GM21619 (cell line): ENCODE results near the gene CD72.
A peak's percentile ranks its signal among the peaks of the same experiment; 100 is the strongest.
"Not testable (repeated sequence)": the region's sequence is repeated elsewhere in the genome, so short reads cannot be mapped to it uniquely, and the experiment has no call there.

Experiments
- ATAC-seq: cut with Tn5 transposase; IDR thresholded peaks from one replicate; pipeline ENCODE4 v1.9.1; 2021; ENCODE audit not compliant: unreplicated experiment

Gene CD72

GRCh38 chr9:35650341-35651158 is 32.3 kb upstream of the CD72 start, which contains the start of gene SIT1:
Gene SIT1, minus strand, starts transcription at chr9:35650931. Its CDS starts 78 bp downstream, at chr9:35650853.
- ATAC-seq = no peak

- ATAC-seq = no peak
Observed at GRCh38 chr9:35649431-35650340, 31.5 kb upstream of the CD72 start.

GRCh38 chr9:35646533-35647265 is 28.5 kb upstream of the CD72 start:
- peak; percentile 75 for ATAC-seq

GRCh38 chr9:35646153-35646532 is 27.9 kb upstream of the CD72 start:
- ATAC-seq = no peak

- not testable (repeated sequence) for ATAC-seq
Observed at GRCh38 chr9:35645736-35646135, 27.5 kb upstream of the CD72 start.

GRCh38 chr9:35643046-35643445 is 24.8 kb upstream of the CD72 start:
- ATAC-seq = no peak

GRCh38 chr9:35641478-35641877 is 23.3 kb upstream of the CD72 start:
- not testable (repeated sequence) for ATAC-seq

- ATAC-seq = not testable (repeated sequence)
Observed at GRCh38 chr9:35640431-35640830, 22.2 kb upstream of the CD72 start.

- ATAC-seq = no peak
Observed at GRCh38 chr9:35639631-35640030, 21.4 kb upstream of the CD72 start.

GRCh38 chr9:35639225-35639624 is 21.0 kb upstream of the CD72 start:
- ATAC-seq = not testable (repeated sequence)

GRCh38 chr9:35638751-35639150 is 20.5 kb upstream of the CD72 start:
- not testable (repeated sequence) for ATAC-seq

GRCh38 chr9:35637427-35637955 is 19.3 kb upstream of the CD72 start:
- ATAC-seq = not testable (repeated sequence)

GRCh38 chr9:35636877-35637246 is 18.6 kb upstream of the CD72 start:
- not testable (repeated sequence) for ATAC-seq

- no peak for ATAC-seq
Observed at GRCh38 chr9:35636135-35636876, 18.1 kb upstream of the CD72 start.

- ATAC-seq = no peak
Observed at GRCh38 chr9:35635730-35636129, 17.5 kb upstream of the CD72 start.

- ATAC-seq = no peak
Observed at GRCh38 chr9:35629597-35629996, 11.4 kb upstream of the CD72 start.

GRCh38 chr9:35628389-35628991 is 10.3 kb upstream of the CD72 start:
- ATAC-seq = no peak

GRCh38 chr9:35627575-35627974 is 9.4 kb upstream of the CD72 start:
- no peak for ATAC-seq

- ATAC-seq = peak; percentile 36
Observed at GRCh38 chr9:35619800-35620158, 1.6 kb upstream of the CD72 start.
